HCT116 (cell line): ENCODE data around the gene NRCAM. TPM values are rescaled to one million over a fixed set of nuclear protein-coding genes. Genes with fewer than 3 reads are reported as not detected.

ENCODE experiments used
- ATAC-seq: fragments of 200-7000 bp; cut with Tn5 transposase; 2 replicates; pipeline ENCODE4 v1.9.1; 2020; ENCODE audit warnings: mild to moderate bottlenecking, moderate library complexity
- BruUV-seq: library from RNA; stranded (reverse); fragments of 400-500 nt; replicated peaks from 2 replicates; lab custom pipeline; 2021; lab: Mats Ljungman, UMichigan
- CTCF ChIA-PET: fragments of 300-600 bp; sonication (Branson Sonifier 250); formaldehyde crosslinking; loops from one replicate; lab custom pipeline; 2021; ENCODE audit warnings: antibody characterized with exemption; lab: Charles Lee
- POLR2A ChIA-PET: fragments of 300-600, 350-600 bp; sonication (Branson Sonifier 250); formaldehyde crosslinking; loops from one replicate; lab custom pipeline; 2021; ENCODE audit warnings: antibody characterized with exemption; lab: Charles Lee
- RAD21 ChIA-PET, 2 experiments: fragments of 300-600 bp; sonication (Branson Sonifier 250); formaldehyde crosslinking; loops; one replicate each; lab custom pipeline; 2023; ENCODE audit warnings: low total read pairs in 2 of 2; ENCODE audit not compliant: uncharacterized antibody in 2 of 2, unreplicated experiment in 2 of 2, low non-redundant PET in 1 of 2; lab: Charles Lee
- DNase-seq: peaks from one replicate; pipeline ENCODE4 v3.0.0-alpha.2; 2010; ENCODE audit warnings: low read depth, low spot score
- H2AFZ ChIP-seq: fragments of 200-600 bp; shearing (Covaris generic), sonication (generic); 2 replicates; pipeline ENCODE4 v1.6.1; 2017; ENCODE audit warnings: low read depth, mixed run types, mixed read lengths, antibody characterized with exemption, low read length; ENCODE audit not compliant: poor library complexity, severe bottlenecking
- H3K27ac ChIP-seq: 2 replicates; pipeline ENCODE4 v1.5.1; 2012; ENCODE audit warnings: low read depth, low read length
- H3K27me3 ChIP-seq: fragments of 200-600 bp; sonication (generic); 2 replicates; pipeline ENCODE4 v1.6.1; 2016; ENCODE audit warnings: mixed run types, low read length, mixed read lengths; ENCODE audit not compliant: insufficient read depth
- H3K36me3 ChIP-seq, 2 experiments: fragments of 200-500 bp in 1 of 2; fragments of 200-600 bp in 1 of 2; sonication (Bioruptor generic) in 1 of 2; sonication (generic) in 1 of 2; 2 replicates each; pipeline versions ENCODE4 v1.5.1 to v1.6.1; 2014 to 2016; ENCODE audit warnings: low read length in 2 of 2, inconsistent platforms in 1 of 2, mixed read lengths in 1 of 2, mixed run types in 1 of 2; ENCODE audit not compliant: insufficient read depth in 2 of 2, control insufficient read depth in 1 of 2
- H3K4me1 ChIP-seq, 2 experiments: fragments of 200-600 bp in 1 of 2; sonication (generic) in 1 of 2; 2 replicates each; pipeline versions ENCODE4 v1.5.1 to v1.6.1; 2012 to 2017; ENCODE audit warnings: low read length in 2 of 2, inconsistent platforms in 1 of 2, mild to moderate bottlenecking in 1 of 2, mixed read lengths in 1 of 2, mixed run types in 1 of 2, moderate library complexity in 1 of 2; ENCODE audit not compliant: insufficient read depth in 2 of 2, control insufficient read depth in 1 of 2
- H3K4me2 ChIP-seq: fragments of 200-600 bp; sonication (generic); 2 replicates; pipeline ENCODE4 v1.6.1; 2017; ENCODE audit warnings: mixed run types, low read length, mixed read lengths
- H3K4me3 ChIP-seq, 2 experiments: fragments of 200-600 bp in 1 of 2; sonication (generic) in 1 of 2; replicated peaks in 1 of 2; 2 replicates each; pipeline ENCODE4 v1.5.1; 2011 to 2016; ENCODE audit warnings: low read length in 2 of 2, control low read depth in 1 of 2, low read depth in 1 of 2, mild to moderate bottlenecking in 1 of 2, mixed read lengths in 1 of 2, mixed run types in 1 of 2
- H3K79me2 ChIP-seq: fragments of 200-600 bp; sonication (generic); 2 replicates; pipeline ENCODE4 v1.6.1; 2017; ENCODE audit warnings: mild to moderate bottlenecking, mixed run types, low read length, moderate library complexity, mixed read lengths; ENCODE audit not compliant: insufficient read depth
- H3K9ac ChIP-seq: fragments of 200-600 bp; sonication (generic); 2 replicates; pipeline ENCODE4 v1.6.1; 2016; ENCODE audit warnings: low read length, mixed read lengths
- H3K9me2 ChIP-seq: fragments of 200-600 bp; sonication (generic), shearing (Covaris generic); 2 replicates; pipeline ENCODE4 v1.6.1; 2017; ENCODE audit warnings: mixed run types, mild to moderate bottlenecking, moderate library complexity; ENCODE audit not compliant: insufficient read depth
- H3K9me3 ChIP-seq, 2 experiments: fragments of 200-500 bp in 1 of 2; fragments of 200-600 bp in 1 of 2; sonication (Bioruptor generic) in 1 of 2; sonication (generic) in 1 of 2; 2 replicates each; pipeline ENCODE4 v1.6.1; 2014 to 2017; ENCODE audit warnings: low read length in 2 of 2, mixed read lengths in 2 of 2, inconsistent platforms in 1 of 2, low read depth in 1 of 2, mild to moderate bottlenecking in 1 of 2, mixed run types in 1 of 2, moderate library complexity in 1 of 2; ENCODE audit not compliant: control insufficient read depth in 1 of 2, insufficient read depth in 1 of 2
- H4K20me1 ChIP-seq: fragments of 200-600 bp; sonication (generic), shearing (Covaris generic); 2 replicates; pipeline ENCODE4 v1.6.1; 2017; ENCODE audit warnings: mixed run types, mild to moderate bottlenecking, moderate library complexity; ENCODE audit not compliant: insufficient read depth
- ATF3 ChIP-seq: IDR thresholded peaks from 2 replicates; pipeline ENCODE4 v1.6.1; 2012
- CBX3 ChIP-seq: IDR thresholded peaks from 2 replicates; pipeline ENCODE4 v1.6.1; 2012; ENCODE audit warnings: low read depth
- CEBPB ChIP-seq: IDR thresholded peaks from 2 replicates; pipeline ENCODE4 v1.6.1; 2012; ENCODE audit warnings: low read depth
- CTCF ChIP-seq, 3 experiments: fragments of 200-600 bp in 1 of 3; sonication (generic) in 1 of 3; IDR thresholded peaks in 2 of 3; conservative IDR thresholded peaks in 1 of 3; 2 replicates each; pipeline ENCODE4 v1.5.1; 2012 to 2017; ENCODE audit warnings: low read depth in 2 of 3, low read length in 2 of 3, antibody characterized with exemption in 1 of 3, borderline replicate concordance in 1 of 3, control low read depth in 1 of 3, mild to moderate bottlenecking in 1 of 3, mixed read lengths in 1 of 3, mixed run types in 1 of 3, moderate library complexity in 1 of 3; ENCODE audit not compliant: insufficient read depth in 1 of 3
- EGR1 ChIP-seq: IDR thresholded peaks from 2 replicates; pipeline ENCODE4 v1.6.1; 2012; ENCODE audit warnings: low read depth
- ELF1 ChIP-seq: IDR thresholded peaks from 2 replicates; pipeline ENCODE4 v1.6.1; 2012; ENCODE audit warnings: low read depth, borderline replicate concordance
- JUND ChIP-seq: IDR thresholded peaks from 2 replicates; pipeline ENCODE4 v1.6.1; 2012
- POLR2A ChIP-seq: IDR thresholded peaks from 2 replicates; pipeline ENCODE4 v1.7.0; 2011; ENCODE audit warnings: borderline replicate concordance; ENCODE audit not compliant: insufficient read depth, insufficient read length; ENCODE audit errors: extremely low read depth
- POLR2AphosphoS5 ChIP-seq: IDR thresholded peaks from 2 replicates; pipeline ENCODE4 v1.6.1; 2011; ENCODE audit warnings: mild to moderate bottlenecking, low read depth, low read length, moderate library complexity
- SIN3A ChIP-seq: IDR thresholded peaks from 2 replicates; pipeline ENCODE4 v1.6.1; 2012; ENCODE audit warnings: low read depth
- SP1 ChIP-seq: IDR thresholded peaks from 2 replicates; pipeline ENCODE4 v1.6.1; 2012; ENCODE audit warnings: low read depth
- SRF ChIP-seq: IDR thresholded peaks from 2 replicates; pipeline ENCODE4 v1.6.1; 2012; ENCODE audit warnings: low read depth
- TCF7L2 ChIP-seq: IDR thresholded peaks from 2 replicates; pipeline ENCODE4 v1.7.0; 2011; ENCODE audit warnings: borderline replicate concordance, inconsistent platforms; ENCODE audit not compliant: insufficient read depth, insufficient read length; ENCODE audit errors: extremely low read depth
- YY1 ChIP-seq: IDR thresholded peaks from 2 replicates; pipeline ENCODE4 v1.6.1; 2011; ENCODE audit warnings: low read length, low read depth, moderate library complexity, mild to moderate bottlenecking; ENCODE audit not compliant: insufficient replicate concordance; ENCODE audit errors: extremely low read depth
- ZNF274 ChIP-seq: fragments of 200-500 bp; sonication (Bioruptor generic); IDR thresholded peaks from 2 replicates; pipeline ENCODE4 v1.6.1; 2014; ENCODE audit warnings: mild to moderate bottlenecking, low read depth, low read length, inconsistent platforms
- intact Hi-C: fragments of 100-400 bp; cut with micrococcal nuclease; formaldehyde crosslinking; loops from 2 replicates; pipeline ENCODE4 v1.10.0; 2022
- total RNA-seq: library from RNA; stranded (reverse); gene quantifications from one replicate; pipeline ENCODE4 v1.2.1, GENCODE V29; 2021; ENCODE audit not compliant: unreplicated experiment
- TF ChIP-seq, protein P1 (sequence below): IDR thresholded peaks from 2 replicates; pipeline ENCODE4 v1.6.1; 2012; ENCODE audit warnings: low read depth

NRCAM gene
- total RNA-seq, 1 experiment from 2014 or later, result 0.15 TPM

DNA sequence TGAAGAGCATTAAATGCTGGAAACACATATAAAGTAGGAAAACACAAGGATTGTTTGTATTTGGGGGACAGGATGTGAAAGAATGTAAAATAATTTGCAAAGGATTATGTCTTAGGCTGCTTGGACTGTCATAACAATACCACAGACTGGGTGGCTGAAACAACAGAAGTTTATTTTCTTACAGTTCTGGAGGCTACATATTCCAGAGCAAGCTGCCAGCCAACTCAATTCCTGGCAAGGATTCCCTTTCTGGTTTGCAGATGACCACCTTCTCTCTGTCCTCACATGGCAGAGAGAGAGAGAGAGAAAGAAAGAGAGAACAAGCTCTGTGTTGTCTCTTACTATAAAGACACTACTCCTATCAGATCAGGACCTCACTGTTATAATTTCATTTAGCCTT, 317.3 kb downstream of the NRCAM start:
- BruUV-seq, result no TSS peak
- H3K9ac ChIP-seq, result no peak overlapping the region

DNA sequence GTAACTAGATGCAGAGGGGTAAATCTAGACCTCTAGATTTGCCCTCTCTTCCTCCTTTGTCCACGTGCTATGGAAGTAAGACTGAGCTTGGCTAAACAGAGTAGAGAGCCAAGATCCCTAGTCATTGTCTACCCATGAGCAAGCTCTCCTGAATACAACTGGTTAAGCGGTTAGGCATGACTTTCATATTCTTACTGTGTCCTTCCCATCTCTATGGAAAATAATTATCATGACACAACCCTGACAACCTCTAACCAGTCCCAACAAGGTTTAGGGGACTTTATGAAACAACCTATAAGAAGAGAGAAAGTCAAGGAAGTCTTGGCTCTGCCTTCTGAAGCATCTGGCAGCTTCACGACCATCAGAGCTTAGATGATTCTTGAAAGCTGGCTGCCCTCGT, 318.2 kb downstream of the NRCAM start:
- no peaks in the 10 kb centered on the region for H3K79me2 ChIP-seq
- ATAC-seq (no peak), DNase-seq (no peak)
- no peaks in the 10 kb centered on the region for H4K20me1 ChIP-seq
- no peaks in the 10 kb centered on the region for H3K4me1 ChIP-seq
- H3K36me3 ChIP-seq, result no peaks in the 10 kb centered on the region
- H3K9me3 ChIP-seq, result no peaks in the 10 kb centered on the region
- CTCF ChIA-PET, result interaction anchor here (1.2 kb wide), 1 partner anchor 24 kb away, joined by 4 read pairs; no protein-coding TSS in a partner anchor
- H3K27me3 ChIP-seq, result no peaks in the 10 kb centered on the region
- H3K27ac ChIP-seq, result no peak overlapping the region
- H3K9ac ChIP-seq, result no peak overlapping the region
- no peak overlapping the region for H2AFZ ChIP-seq
- RAD21 ChIA-PET, result no interaction called here
- intact Hi-C loops, result no loop called here
- no peaks in the 10 kb centered on the region for H3K9me2 ChIP-seq
- POLR2A ChIA-PET, result no interaction called here
- H3K4me3 ChIP-seq, result no peak overlapping the region
- no TSS peak for BruUV-seq
- no peak overlapping the region for H3K4me2 ChIP-seq
- no peak for TF ChIP-seq SRF
- TF ChIP-seq ZNF274, result no peak
- no peak for TF ChIP-seq SP1
- no peak for TF ChIP-seq EGR1
- TF ChIP-seq, protein P1, sequence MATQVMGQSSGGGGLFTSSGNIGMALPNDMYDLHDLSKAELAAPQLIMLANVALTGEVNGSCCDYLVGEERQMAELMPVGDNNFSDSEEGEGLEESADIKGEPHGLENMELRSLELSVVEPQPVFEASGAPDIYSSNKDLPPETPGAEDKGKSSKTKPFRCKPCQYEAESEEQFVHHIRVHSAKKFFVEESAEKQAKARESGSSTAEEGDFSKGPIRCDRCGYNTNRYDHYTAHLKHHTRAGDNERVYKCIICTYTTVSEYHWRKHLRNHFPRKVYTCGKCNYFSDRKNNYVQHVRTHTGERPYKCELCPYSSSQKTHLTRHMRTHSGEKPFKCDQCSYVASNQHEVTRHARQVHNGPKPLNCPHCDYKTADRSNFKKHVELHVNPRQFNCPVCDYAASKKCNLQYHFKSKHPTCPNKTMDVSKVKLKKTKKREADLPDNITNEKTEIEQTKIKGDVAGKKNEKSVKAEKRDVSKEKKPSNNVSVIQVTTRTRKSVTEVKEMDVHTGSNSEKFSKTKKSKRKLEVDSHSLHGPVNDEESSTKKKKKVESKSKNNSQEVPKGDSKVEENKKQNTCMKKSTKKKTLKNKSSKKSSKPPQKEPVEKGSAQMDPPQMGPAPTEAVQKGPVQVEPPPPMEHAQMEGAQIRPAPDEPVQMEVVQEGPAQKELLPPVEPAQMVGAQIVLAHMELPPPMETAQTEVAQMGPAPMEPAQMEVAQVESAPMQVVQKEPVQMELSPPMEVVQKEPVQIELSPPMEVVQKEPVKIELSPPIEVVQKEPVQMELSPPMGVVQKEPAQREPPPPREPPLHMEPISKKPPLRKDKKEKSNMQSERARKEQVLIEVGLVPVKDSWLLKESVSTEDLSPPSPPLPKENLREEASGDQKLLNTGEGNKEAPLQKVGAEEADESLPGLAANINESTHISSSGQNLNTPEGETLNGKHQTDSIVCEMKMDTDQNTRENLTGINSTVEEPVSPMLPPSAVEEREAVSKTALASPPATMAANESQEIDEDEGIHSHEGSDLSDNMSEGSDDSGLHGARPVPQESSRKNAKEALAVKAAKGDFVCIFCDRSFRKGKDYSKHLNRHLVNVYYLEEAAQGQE, result no peak
- TF ChIP-seq SIN3A, result no peak
- TF ChIP-seq POLR2A, result no peak
- no peak for TF ChIP-seq ATF3
- no peak for TF ChIP-seq JUND
- no peak for TF ChIP-seq CBX3
- no peak for TF ChIP-seq CEBPB
- no peak for TF ChIP-seq YY1
- TF ChIP-seq POLR2AphosphoS5, result no peak
- no peak for TF ChIP-seq CTCF (IDR thresholded peaks at IDR 0.05 in 2 of 3, conservative IDR thresholded peaks at IDR 0.05 in 1 of 3; ENCODE audit: borderline replicate concordance in 1 of 3, insufficient read depth in 1 of 3, low read depth in 2 of 3, low read length in 2 of 3)
- TF ChIP-seq ELF1, result no peak

More for the DNA sequence above, 317.3 kb downstream of the NRCAM start:
- intact Hi-C loops, result no loop called here
- RAD21 ChIA-PET, result no interaction called here
- TF ChIP-seq POLR2AphosphoS5 (no peak), TCF7L2 (no peak)
- Histone ChIP-seq H3K9me2 (no peaks in the 10 kb centered on the region), H3K36me3 (no peaks in the 10 kb centered on the region), H3K9me3 (no peaks in the 10 kb centered on the region), H3K4me1 (no peaks in the 10 kb centered on the region), H3K27ac (no peak overlapping the region), H2AFZ (no peak overlapping the region), H3K79me2 (no peaks in the 10 kb centered on the region), H4K20me1 (no peaks in the 10 kb centered on the region), H3K4me2 (no peak overlapping the region), H3K4me3 (no peak overlapping the region), H3K27me3 (no peaks in the 10 kb centered on the region)
- ATAC-seq (no peak), DNase-seq (no peak)
- POLR2A ChIA-PET, result no interaction called here
- CTCF ChIA-PET, result interaction anchor here (1.2 kb wide), 1 partner anchor 25 kb away, joined by 4 read pairs; no protein-coding TSS in a partner anchor
